HepG2 (cell line): ENCODE results near the gene DGKD. TPM values are rescaled to one million over a fixed set of nuclear protein-coding genes. Genes with fewer than 3 reads are reported as not detected.

Experiments
- ATAC-seq: fragments of 200-7000 bp; cut with Tn5 transposase; 3 replicates; pipeline ENCODE4 v1.9.1; 2020; ENCODE audit warnings: mild to moderate bottlenecking, moderate library complexity
- BruUV-seq: library from RNA; stranded (reverse); fragments of 400-500 nt; replicated peaks from 2 replicates; lab custom pipeline; 2021; lab: Mats Ljungman, UMichigan
- CTCF ChIA-PET: fragments of 300-600 bp; formaldehyde crosslinking; extraction: SDS; loops from one replicate; lab custom pipeline; 2021; ENCODE audit warnings: low total read pairs, inconsistent platforms, low intra/inter-chr PET ratio; lab: Yijun Ruan, JAX
- POLR2A ChIA-PET: fragments of 350-600 bp; sonication (Branson Sonifier 250); formaldehyde crosslinking; loops from one replicate; lab custom pipeline; 2020; ENCODE audit warnings: antibody characterized with exemption, inconsistent platforms; lab: Yijun Ruan, JAX
- DNase-seq: peaks from one replicate; pipeline ENCODE4 v3.0.0-alpha.2; 2015; ENCODE audit warnings: low spot score
- FAIRE-seq: peaks from 3 replicates; lab custom pipeline; 2011; peaks lifted over from hg19 to GRCh38; lab: Jason Lieb, UNC
- H2AFZ ChIP-seq: one replicate; pipeline ENCODE4 v1.6.1; 2011; ENCODE audit warnings: low read length, inconsistent platforms
- H3K27ac ChIP-seq: fragments of 300-600 bp; 3 replicates; pipeline ENCODE4 v1.8.0; 2011; ENCODE audit warnings: mixed run types, mild to moderate bottlenecking, mixed read lengths, low read length, inconsistent platforms; ENCODE audit not compliant: insufficient read depth; ENCODE audit errors: extremely low read length
- H3K27me3 ChIP-seq, 2 experiments: fragments of 200-600 bp in 1 of 2; 2 replicates in 1 of 2; 3 replicates in 1 of 2; pipeline versions ENCODE4 v1.6.0 to v1.8.0; 2011; ENCODE audit warnings: low read length in 2 of 2, mild to moderate bottlenecking in 2 of 2, moderate library complexity in 2 of 2, inconsistent platforms in 1 of 2; ENCODE audit not compliant: insufficient read depth in 2 of 2, control insufficient read depth in 1 of 2
- H3K36me3 ChIP-seq, 2 experiments: fragments of 200-600 bp in 1 of 2; replicated peaks in 1 of 2; 2 replicates in 1 of 2; 3 replicates in 1 of 2; pipeline versions ENCODE4 v1.5.1 to v1.8.0; 2011; ENCODE audit warnings: low read length in 2 of 2, inconsistent platforms in 1 of 2; ENCODE audit not compliant: insufficient read depth in 2 of 2, control insufficient read depth in 1 of 2
- H3K4me1 ChIP-seq: 2 replicates; pipeline ENCODE4 v1.5.1; 2012; ENCODE audit warnings: low read length, inconsistent platforms; ENCODE audit not compliant: insufficient read depth
- H3K4me2 ChIP-seq: 2 replicates; pipeline ENCODE4 v1.6.0; 2011; ENCODE audit warnings: low read depth, low read length, inconsistent platforms
- H3K4me3 ChIP-seq, 3 experiments: fragments of 200-600 bp in 1 of 3; sonication (generic), shearing (Covaris generic) in 1 of 3; replicated peaks in 1 of 3; 2 replicates each; pipeline ENCODE4 v1.5.1; 2011 to 2016; ENCODE audit warnings: low read length in 3 of 3, inconsistent platforms in 2 of 3, low read depth in 2 of 3, mild to moderate bottlenecking in 2 of 3, control low read depth in 1 of 3, mixed read lengths in 1 of 3; ENCODE audit not compliant: insufficient read depth in 1 of 3
- H3K79me2 ChIP-seq: one replicate; pipeline ENCODE4 v1.6.1; 2011; ENCODE audit warnings: low read length, inconsistent platforms; ENCODE audit not compliant: insufficient read depth
- H3K9ac ChIP-seq: 2 replicates; pipeline ENCODE4 v1.6.0; 2011; ENCODE audit warnings: mild to moderate bottlenecking, low read depth, low read length, inconsistent platforms; ENCODE audit not compliant: insufficient read depth
- H3K9me3 ChIP-seq: 2 replicates; pipeline ENCODE4 v1.5.1; 2012; ENCODE audit warnings: mild to moderate bottlenecking, low read length
- H4K20me1 ChIP-seq: 2 replicates; pipeline ENCODE4 v1.6.0; 2011; ENCODE audit warnings: inconsistent platforms, mild to moderate bottlenecking, low read length, moderate library complexity; ENCODE audit not compliant: insufficient read depth
- AGO2 ChIP-seq: fragments of 200-400 bp; formaldehyde crosslinking; optimal IDR thresholded peaks from 2 replicates; pipeline ENCODE3; 2017; ENCODE audit warnings: mild to moderate bottlenecking, low read depth, low read length, moderate library complexity
- BRCA1 ChIP-seq: sonication (generic); formaldehyde crosslinking; IDR thresholded peaks from 2 replicates; pipeline ENCODE4 v1.4.0; 2020; ENCODE audit warnings: missing genetic modification reagents
- FOSL1 ChIP-seq: sonication (generic); formaldehyde crosslinking; IDR thresholded peaks from 2 replicates; pipeline ENCODE4 v1.9.0; 2021; ENCODE audit warnings: missing genetic modification reagents, borderline replicate concordance
- FOXA3 ChIP-seq: IDR thresholded peaks from 2 replicates; pipeline ENCODE4 v1.6.1; 2016; ENCODE audit warnings: missing genetic modification reagents, missing compliant biosample characterization
- IKZF5 ChIP-seq: IDR thresholded peaks from 2 replicates; pipeline ENCODE4 v1.6.1; 2018; ENCODE audit warnings: missing genetic modification reagents, mild to moderate bottlenecking, missing compliant biosample characterization
- KDM1A ChIP-seq: IDR thresholded peaks from 2 replicates; pipeline ENCODE4 v1.6.1; 2016; ENCODE audit warnings: missing compliant biosample characterization
- KLF9 ChIP-seq: IDR thresholded peaks from 2 replicates; pipeline ENCODE4 v1.6.1; 2016; ENCODE audit warnings: low read depth
- RAD51 ChIP-seq: fragments of 450-650 bp; IDR thresholded peaks from 2 replicates; pipeline ENCODE4 v1.6.1; 2016; ENCODE audit warnings: borderline replicate concordance
- REL ChIP-seq: sonication (generic); formaldehyde crosslinking; conservative IDR thresholded peaks from 2 replicates; pipeline ENCODE4 v1.8.0; 2022; ENCODE audit warnings: mild to moderate bottlenecking, missing genetic modification reagents, moderate library complexity
- SIN3A ChIP-seq: IDR thresholded peaks from 2 replicates; pipeline ENCODE4 v1.6.1; 2011; ENCODE audit warnings: low read depth, mild to moderate bottlenecking, control low read depth, low read length, borderline replicate concordance
- TMF1 ChIP-seq: sonication (generic); formaldehyde crosslinking; IDR thresholded peaks from 2 replicates; pipeline ENCODE4 v1.8.1; 2022; ENCODE audit warnings: low read depth, missing genetic modification reagents
- ZNF496 ChIP-seq: sonication (generic); formaldehyde crosslinking; IDR thresholded peaks from 2 replicates; pipeline ENCODE4 v1.8.1; 2023; ENCODE audit warnings: mild to moderate bottlenecking, moderate library complexity, missing genetic modification reagents; ENCODE audit not compliant: insufficient replicate concordance
- ZNF547 ChIP-seq: sonication (generic); formaldehyde crosslinking; IDR thresholded peaks from 2 replicates; pipeline ENCODE4 v1.5.1; 2020; ENCODE audit warnings: mild to moderate bottlenecking, missing genetic modification reagents
- ZNF569 ChIP-seq: sonication (generic); formaldehyde crosslinking; IDR thresholded peaks from 2 replicates; pipeline ENCODE4 v1.5.0; 2020; ENCODE audit warnings: mild to moderate bottlenecking, missing genetic modification reagents, moderate library complexity, borderline replicate concordance
- ZNF776 ChIP-seq: sonication (generic); formaldehyde crosslinking; IDR thresholded peaks from 2 replicates; pipeline ENCODE4 v1.4.0; 2020; ENCODE audit warnings: mild to moderate bottlenecking, missing genetic modification reagents
- WGBS: methylation state at CpG from one replicate; pipeline ENCODE4 v1.1.6; 2017; ENCODE audit warnings: low lambda C conversion rate; 5-methylcytosine and 5-hydroxymethylcytosine counted together
- in situ Hi-C: cut with HindIII; loops from 2 replicates; pipeline ENCODE4 v1.10.0; 2017; ENCODE audit warnings: low pct_unique_long_range_greater_than_20kb; ENCODE audit not compliant: extremely low pct_ligation_motif_present
- intact Hi-C: fragments of 100-400 bp; cut with micrococcal nuclease; formaldehyde crosslinking; loops from one replicate; pipeline ENCODE4 v1.10.0; 2022; ENCODE audit not compliant: unreplicated experiment
- polyA plus RNA-seq, 8 experiments: library from polyadenylated mRNA; depleted of rRNA in 3 of 8; stranded (reverse) in 7 of 8; unstranded in 1 of 8; fragments of >200 nt; fragmentation: Illumina TruSeq in 4 of 8; extraction: Trizol in 4 of 8; gene quantifications; 2 replicates each; pipeline versions ENCODE4 v1.2.1 to v1.2.3, GENCODE V29; 2011 to 2016; ENCODE audit warnings: low read depth in 4 of 8, missing spikeins in 1 of 8, mixed read lengths in 1 of 8; ENCODE audit not compliant: insufficient read depth in 1 of 8
- total RNA-seq, 5 experiments: library from RNA; depleted of rRNA; stranded (reverse); fragments of >200 nt; fragmentation: Illumina TruSeq; extraction: Trizol; gene quantifications; 2 replicates each; pipeline ENCODE4 v1.2.3, GENCODE V29; 2016; ENCODE audit warnings: low read depth in 1 of 5
- TF ChIP-seq, protein P1 (sequence below): IDR thresholded peaks from 2 replicates; pipeline ENCODE4 v1.6.1; 2016; ENCODE audit warnings: mild to moderate bottlenecking

Gene DGKD
- total and polyA plus RNA-seq, 2 of the 13 experiments (the other 11 are each of a cell fraction or from before 2014, with no cell fraction given): 24.5 to 33.2 TPM

GRCh38 chr2:233436191-233436581, 81.9 kb downstream of the DGKD start:
- in situ Hi-C loops: no loop called here
- CTCF ChIA-PET: no interaction called here
- Histone ChIP-seq H3K79me2 (no peaks in the 10 kb centered on the region), H3K27me3 (no peaks in the 10 kb centered on the region), H2AFZ (no peak overlapping the region), H3K27ac (no peak overlapping the region), H3K4me1 (no peaks in the 10 kb centered on the region), H3K4me2 (no peak overlapping the region), H3K36me3 (peaks cover 28 to 49% of the 10 kb centered on the region in 2 experiments), H3K4me3 (no peak overlapping the region), H3K9me3 (no peaks in the 10 kb centered on the region), H4K20me1 (no peaks in the 10 kb centered on the region; the same call in 1 of the 2 replicates), H3K9ac (no peak overlapping the region)
- intact Hi-C loops: no loop called here
- BruUV-seq: no TSS peak
- ATAC-seq (no peak), DNase-seq (no peak), FAIRE-seq (no peak)
- POLR2A ChIA-PET: no interaction called here
- 98% methylated on average over 15 of the region's 15 CpGs for WGBS
- TF ChIP-seq ZNF776 (CRISPR knock-in tag) (0 out of 2 replicates have a peak, but pooled peaks have one; percentile 50), ZNF569 (CRISPR knock-in tag) (no peak)

GRCh38 chr2:233436691-233437438, 82.6 kb downstream of the DGKD start:
- no peak for DNase-seq
- no peak for ATAC-seq
- WGBS: 94% methylated on average over 11 of the region's 17 CpGs
- no TSS peak for BruUV-seq
- intact Hi-C loops: no loop called here
- no peaks in the 10 kb centered on the region for H3K27me3 ChIP-seq
- no peak overlapping the region for H2AFZ ChIP-seq
- H3K9me3 ChIP-seq: no peaks in the 10 kb centered on the region
- H4K20me1 ChIP-seq: no peaks in the 10 kb centered on the region; the same call in 1 of the 2 replicates
- H3K27ac ChIP-seq: no peak overlapping the region
- no peaks in the 10 kb centered on the region for H3K79me2 ChIP-seq
- POLR2A ChIA-PET: no interaction called here
- no peak for FAIRE-seq
- H3K4me1 ChIP-seq: no peaks in the 10 kb centered on the region
- in situ Hi-C loops: no loop called here
- H3K36me3 ChIP-seq: peaks cover 29 to 49% of the 10 kb centered on the region in 2 experiments
- no peak overlapping the region for H3K4me2 ChIP-seq
- no peak overlapping the region for H3K4me3 ChIP-seq
- H3K9ac ChIP-seq: no peak overlapping the region
- CTCF ChIA-PET: no interaction called here
- no peak for TF ChIP-seq BRCA1 (CRISPR knock-in tag)
- TF ChIP-seq REL (CRISPR knock-in tag): no peak
- TF ChIP-seq IKZF5 (CRISPR knock-in tag): no peak
- TF ChIP-seq ZNF547 (CRISPR knock-in tag): no peak
- TF ChIP-seq FOXA3 (CRISPR knock-in tag): no peak
- TF ChIP-seq, protein P1, sequence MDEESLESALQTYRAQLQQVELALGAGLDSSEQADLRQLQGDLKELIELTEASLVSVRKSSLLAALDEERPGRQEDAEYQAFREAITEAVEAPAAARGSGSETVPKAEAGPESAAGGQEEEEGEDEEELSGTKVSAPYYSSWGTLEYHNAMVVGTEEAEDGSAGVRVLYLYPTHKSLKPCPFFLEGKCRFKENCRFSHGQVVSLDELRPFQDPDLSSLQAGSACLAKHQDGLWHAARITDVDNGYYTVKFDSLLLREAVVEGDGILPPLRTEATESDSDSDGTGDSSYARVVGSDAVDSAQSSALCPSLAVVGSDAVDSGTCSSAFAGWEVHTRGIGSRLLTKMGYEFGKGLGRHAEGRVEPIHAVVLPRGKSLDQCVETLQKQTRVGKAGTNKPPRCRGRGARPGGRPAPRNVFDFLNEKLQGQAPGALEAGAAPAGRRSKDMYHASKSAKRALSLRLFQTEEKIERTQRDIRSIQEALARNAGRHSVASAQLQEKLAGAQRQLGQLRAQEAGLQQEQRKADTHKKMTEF (CRISPR knock-in tag): no peak
- TF ChIP-seq SIN3A: no peak
- TF ChIP-seq KLF9 (CRISPR knock-in tag): no peak
- TF ChIP-seq AGO2: no peak
- no peak for TF ChIP-seq KDM1A
- no peak for TF ChIP-seq FOSL1 (CRISPR knock-in tag)
- TF ChIP-seq TMF1 (CRISPR knock-in tag): no peak
- TF ChIP-seq ZNF496 (CRISPR knock-in tag): no peak
- TF ChIP-seq RAD51: no peak
